Islet precursor cell (in vitro differentiated cells): ENCODE results near the gene PTPRB.

Experiments
- DNase-seq: peaks from one replicate; pipeline ENCODE4 v3.0.0-alpha.2; 2018

PTPRB gene

GRCh38 chr12:70641691-70642090, 4.5 kb upstream of the PTPRB start:
- no peak for DNase-seq

GRCh38 chr12:70640901-70641300, 3.7 kb upstream of the PTPRB start:
- no peak for DNase-seq

- no peak for DNase-seq
Observed at GRCh38 chr12:70639535-70639934, 2.3 kb upstream of the PTPRB start.

- DNase-seq, result no peak
Observed at GRCh38 chr12:70638639-70639360, 1.6 kb upstream of the PTPRB start.

- DNase-seq, result no peak
Observed at GRCh38 chr12:70635755-70636154, 1.5 kb downstream of the PTPRB start.

GRCh38 chr12:70628701-70629480, 8.3 kb downstream of the PTPRB start:
- DNase-seq, result no peak

GRCh38 chr12:70627677-70628076, 9.6 kb downstream of the PTPRB start:
- no peak for DNase-seq

GRCh38 chr12:70626180-70626579, 11.0 kb downstream of the PTPRB start:
- no peak for DNase-seq

- no peak for DNase-seq
Observed at GRCh38 chr12:70619471-70620152, 17.6 kb downstream of the PTPRB start.

GRCh38 chr12:70618371-70618770, 18.9 kb downstream of the PTPRB start:
- no peak for DNase-seq

GRCh38 chr12:70617450-70617849, 19.8 kb downstream of the PTPRB start:
- DNase-seq, result no peak

GRCh38 chr12:70615174-70615866, 21.9 kb downstream of the PTPRB start:
- DNase-seq, result no peak

- DNase-seq, result peak; percentile 81
Observed at GRCh38 chr12:70609739-70610491, 27.3 kb downstream of the PTPRB start.

GRCh38 chr12:70609203-70609602, 28.0 kb downstream of the PTPRB start:
- no peak for DNase-seq

- DNase-seq, result no peak
Observed at GRCh38 chr12:70608184-70608583, 29.0 kb downstream of the PTPRB start.

- no peak for DNase-seq
Observed at GRCh38 chr12:70607107-70607506, 30.1 kb downstream of the PTPRB start.

GRCh38 chr12:70605976-70606375, 31.3 kb downstream of the PTPRB start:
- DNase-seq, result no peak

GRCh38 chr12:70604662-70605061, 32.6 kb downstream of the PTPRB start:
- DNase-seq, result no peak

- DNase-seq, result no peak
Observed at GRCh38 chr12:70603044-70603443, 34.2 kb downstream of the PTPRB start.

- DNase-seq, result no peak
Observed at GRCh38 chr12:70598467-70599193, 38.6 kb downstream of the PTPRB start.

- DNase-seq, result no peak
Observed at GRCh38 chr12:70592664-70593063, 44.6 kb downstream of the PTPRB start.
